ENCODE data around the gene CNNM3. TPM values are rescaled to one million over a fixed set of nuclear protein-coding genes. Genes with fewer than 3 reads are reported as not detected.

The CNNM3 gene
- total RNA-seq, 1 donor from 2014 or later, result 29.0 TPM

DNA sequence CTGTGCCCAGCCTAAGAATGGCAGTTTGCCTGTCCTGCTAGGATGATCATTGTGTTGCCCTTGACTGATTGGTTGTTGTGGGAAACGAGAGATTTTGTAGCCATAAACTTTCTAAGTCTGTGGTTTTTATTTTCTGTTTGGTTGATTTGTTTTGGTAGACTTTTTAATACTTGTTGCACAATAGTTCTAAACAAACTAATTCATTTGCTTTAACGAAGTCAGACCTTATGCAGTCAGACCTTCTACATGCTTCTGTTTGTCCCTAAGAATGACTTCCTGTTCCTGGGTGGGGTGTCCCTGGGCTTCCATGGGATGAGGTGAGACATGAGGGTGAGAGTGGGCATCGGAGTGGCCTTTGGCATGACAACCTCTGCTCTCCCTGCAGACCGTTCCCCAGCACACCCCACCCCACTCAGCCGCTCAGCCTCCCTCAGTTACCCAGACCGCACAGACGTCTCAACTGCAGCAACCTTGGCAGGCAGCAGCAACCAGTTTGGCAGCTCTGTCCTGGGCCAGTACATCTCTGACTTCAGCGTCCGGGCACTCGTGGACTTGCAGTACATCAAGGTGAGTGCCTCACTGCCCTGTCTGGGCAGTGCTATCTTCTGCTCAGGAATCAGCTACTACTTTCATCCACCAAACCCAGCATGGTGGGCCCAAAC lies 7.8 kb upstream of the CNNM3 start:
- Histone ChIP-seq H3K9me3 (no peaks in the 10 kb centered on the region), H3K36me3 (peaks cover 19% of the 10 kb centered on the region), H3K27ac (no peak overlapping the region), H3K4me3 (no peak overlapping the region), H3K27me3 (ENCODE audit: low read depth) (no peaks in the 10 kb centered on the region), H3K4me1 (peaks cover 8% of the 10 kb centered on the region)
- no peak for ATAC-seq
- no peak for DNase-seq
- TF ChIP-seq, protein P1, sequence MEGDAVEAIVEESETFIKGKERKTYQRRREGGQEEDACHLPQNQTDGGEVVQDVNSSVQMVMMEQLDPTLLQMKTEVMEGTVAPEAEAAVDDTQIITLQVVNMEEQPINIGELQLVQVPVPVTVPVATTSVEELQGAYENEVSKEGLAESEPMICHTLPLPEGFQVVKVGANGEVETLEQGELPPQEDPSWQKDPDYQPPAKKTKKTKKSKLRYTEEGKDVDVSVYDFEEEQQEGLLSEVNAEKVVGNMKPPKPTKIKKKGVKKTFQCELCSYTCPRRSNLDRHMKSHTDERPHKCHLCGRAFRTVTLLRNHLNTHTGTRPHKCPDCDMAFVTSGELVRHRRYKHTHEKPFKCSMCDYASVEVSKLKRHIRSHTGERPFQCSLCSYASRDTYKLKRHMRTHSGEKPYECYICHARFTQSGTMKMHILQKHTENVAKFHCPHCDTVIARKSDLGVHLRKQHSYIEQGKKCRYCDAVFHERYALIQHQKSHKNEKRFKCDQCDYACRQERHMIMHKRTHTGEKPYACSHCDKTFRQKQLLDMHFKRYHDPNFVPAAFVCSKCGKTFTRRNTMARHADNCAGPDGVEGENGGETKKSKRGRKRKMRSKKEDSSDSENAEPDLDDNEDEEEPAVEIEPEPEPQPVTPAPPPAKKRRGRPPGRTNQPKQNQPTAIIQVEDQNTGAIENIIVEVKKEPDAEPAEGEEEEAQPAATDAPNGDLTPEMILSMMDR (IDR thresholded peaks at IDR 0.05), result no peak
- intact Hi-C loops (cut with DNase I), result no loop called here

DNA sequence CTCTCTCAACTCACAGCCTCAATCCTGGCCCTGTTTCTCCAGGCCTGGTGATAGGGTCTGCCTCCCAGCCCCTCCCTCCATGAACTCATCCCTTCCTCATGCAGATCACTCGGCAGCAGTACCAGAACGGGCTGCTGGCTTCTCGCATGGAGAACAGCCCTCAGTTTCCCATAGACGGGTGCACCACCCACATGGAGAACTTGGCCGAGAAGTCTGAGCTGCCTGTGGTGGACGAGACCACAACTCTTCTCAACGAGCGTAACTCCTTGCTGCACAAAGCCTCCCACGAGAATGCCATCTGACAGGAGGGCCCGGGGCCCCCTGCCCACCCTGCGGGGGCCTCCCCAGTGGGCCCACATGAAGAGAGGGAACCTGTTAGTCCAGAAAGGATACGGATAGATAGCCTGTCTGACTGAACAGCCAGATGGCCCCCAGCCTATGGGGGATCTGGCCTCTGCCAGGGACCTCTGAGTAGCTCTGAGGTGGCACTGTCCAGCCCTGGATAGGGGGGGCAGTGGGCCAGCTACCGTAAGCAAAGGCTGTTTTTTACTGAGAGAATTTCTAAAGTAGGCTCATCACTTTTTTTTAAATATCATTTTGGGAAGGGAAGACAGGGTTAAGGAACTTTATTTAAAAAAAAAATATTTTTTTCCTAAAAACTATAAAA lies 6.7 kb upstream of the CNNM3 start:
- H3K27ac ChIP-seq, result no peak overlapping the region
- peaks cover 19% of the 10 kb centered on the region for H3K36me3 ChIP-seq
- no peaks in the 10 kb centered on the region for H3K27me3 ChIP-seq (ENCODE audit: low read depth)
- no peak overlapping the region for H3K4me3 ChIP-seq
- intact Hi-C loops (cut with DNase I), result no loop called here
- no peak for DNase-seq
- ATAC-seq, result no peak
- TF ChIP-seq, protein P1 (IDR thresholded peaks at IDR 0.05), result no peak
- peaks cover 8% of the 10 kb centered on the region for H3K4me1 ChIP-seq
- no peaks in the 10 kb centered on the region for H3K9me3 ChIP-seq

DNA sequence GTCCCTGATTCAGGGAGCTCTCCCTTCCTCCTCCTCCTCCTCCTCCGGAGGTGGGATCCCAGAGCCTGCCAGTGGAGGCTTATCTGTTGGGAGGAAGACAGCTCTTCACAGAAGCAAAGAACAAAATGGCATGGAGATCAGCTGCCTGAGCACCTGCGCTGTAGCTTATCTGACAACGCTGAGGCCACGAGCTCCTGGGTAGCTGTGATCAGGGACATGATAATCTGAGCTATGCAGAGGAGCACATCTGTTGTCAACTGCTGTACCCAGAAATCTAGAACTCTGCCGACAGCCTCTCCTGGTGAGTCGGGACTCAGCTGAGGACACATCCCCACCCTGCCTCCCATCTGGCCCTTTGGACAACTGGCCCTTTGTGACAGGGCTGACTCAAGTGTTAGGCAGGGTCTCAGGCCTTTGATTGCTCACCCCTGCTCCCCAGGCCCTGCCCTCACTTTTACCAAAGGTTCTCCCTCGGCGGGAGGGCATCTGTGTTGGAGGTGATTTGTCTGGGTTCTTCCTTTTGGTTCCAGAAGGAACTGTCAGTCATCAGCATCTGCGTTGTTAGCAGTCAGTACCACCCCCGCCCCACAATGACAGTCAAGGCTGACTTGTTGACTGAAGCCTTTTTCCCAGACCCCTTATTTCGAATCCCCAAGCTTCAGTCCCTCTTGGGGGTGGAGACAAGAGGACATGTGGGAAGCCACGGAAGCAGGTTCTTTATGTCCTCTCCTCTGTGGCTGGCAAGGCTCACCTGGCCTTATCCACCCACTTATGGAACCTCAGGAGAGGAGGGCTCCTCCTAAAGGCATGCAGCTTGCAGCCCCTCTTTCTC lies 5.9 kb upstream of the CNNM3 start:
- ATAC-seq (no peak), DNase-seq (no peak)
- peaks cover 13% of the 10 kb centered on the region for H3K4me1 ChIP-seq
- intact Hi-C loops (cut with DNase I), result no loop called here
- H3K4me3 ChIP-seq, result no peak overlapping the region
- H3K27me3 ChIP-seq (ENCODE audit: low read depth), result no peaks in the 10 kb centered on the region
- H3K27ac ChIP-seq, result no peak overlapping the region
- TF ChIP-seq, protein P1 (IDR thresholded peaks at IDR 0.05), result no peak
- H3K36me3 ChIP-seq, result peaks cover 19% of the 10 kb centered on the region
- no peaks in the 10 kb centered on the region for H3K9me3 ChIP-seq

DNA sequence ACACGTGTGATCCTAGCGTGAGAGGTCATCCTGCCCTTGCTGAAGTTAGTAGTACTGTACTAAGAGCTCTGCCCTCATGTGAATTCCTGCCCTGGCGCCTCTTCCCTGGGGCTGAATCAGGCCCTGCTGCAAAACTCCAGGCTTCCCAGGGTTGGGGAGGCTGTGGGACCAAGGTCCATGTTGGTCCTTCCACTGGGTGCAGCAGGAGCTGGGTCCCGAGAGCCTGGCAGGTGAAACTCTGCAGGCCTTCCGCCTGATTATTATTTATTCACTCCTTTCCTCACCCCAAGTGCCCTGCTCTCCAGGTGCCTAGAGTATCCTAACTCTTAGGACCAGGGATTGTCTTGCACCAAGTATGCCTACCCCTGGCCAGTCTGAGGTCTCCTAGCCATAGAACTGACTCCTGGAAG lies 5.3 kb upstream of the CNNM3 start:
- H3K27me3 ChIP-seq (ENCODE audit: low read depth), result no peaks in the 10 kb centered on the region
- H3K4me3 ChIP-seq, result no peak overlapping the region
- DNase-seq, result no peak
- no peak overlapping the region for H3K27ac ChIP-seq
- no peaks in the 10 kb centered on the region for H3K9me3 ChIP-seq
- intact Hi-C loops (cut with DNase I), result no loop called here
- TF ChIP-seq, protein P1 (IDR thresholded peaks at IDR 0.05), result no peak
- H3K36me3 ChIP-seq, result peaks cover 19% of the 10 kb centered on the region
- peaks cover 17% of the 10 kb centered on the region for H3K4me1 ChIP-seq
- ATAC-seq, result no peak

DNA sequence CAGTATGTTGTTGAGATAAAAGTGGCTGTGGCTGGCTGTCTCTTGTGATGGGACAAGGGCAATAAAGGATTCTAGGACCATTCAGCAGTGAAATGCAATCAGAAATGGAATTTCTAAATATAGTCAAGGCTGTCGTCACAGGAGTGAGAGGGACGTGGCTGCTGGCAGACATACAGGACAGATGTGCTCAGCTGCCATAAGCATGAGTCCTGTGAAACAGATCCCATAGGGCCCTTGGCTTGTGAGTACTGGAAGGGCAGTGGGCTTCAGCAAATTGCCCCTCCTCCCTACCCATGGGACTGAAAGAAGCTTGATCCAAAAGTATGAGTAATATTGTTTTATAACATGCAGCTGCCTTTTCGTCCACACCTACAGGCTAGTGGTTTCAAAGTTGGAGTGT lies 4.2 kb upstream of the CNNM3 start:
- ATAC-seq, result no peak
- Histone ChIP-seq H3K9me3 (no peaks in the 10 kb centered on the region), H3K36me3 (peaks cover 19% of the 10 kb centered on the region), H3K27ac (no peak overlapping the region), H3K27me3 (ENCODE audit: low read depth) (no peaks in the 10 kb centered on the region), H3K4me3 (no peak overlapping the region), H3K4me1 (peaks cover 10% of the 10 kb centered on the region)
- no peak for DNase-seq
- intact Hi-C loops (cut with DNase I), result no loop called here
- TF ChIP-seq, protein P1 (IDR thresholded peaks at IDR 0.05), result no peak

Data from lower lobe of right lung (tissue), 2 donors.